NCI-H1092 treated with DMSO at 0.1 percent for 48 hours (cell line): ENCODE results near the gene COPS6.
A peak's percentile ranks its signal among the peaks of the same experiment; 100 is the strongest.
"Not testable (repeated sequence)": the region's sequence is repeated elsewhere in the genome, so short reads cannot be mapped to it uniquely, and the experiment has no call there.

Experiments
- DNase-seq: peaks from one replicate; lab custom pipeline; 2025; lab: John Stamatoyannopoulos, UW

The COPS6 gene

GRCh38 chr7:100127866-100128636, 39.3 kb downstream of the COPS6 start:
- no peak for DNase-seq

GRCh38 chr7:100128637-100128963, 39.8 kb downstream of the COPS6 start:
- no peak for DNase-seq

GRCh38 chr7:100130220-100130607, 41.4 kb downstream of the COPS6 start:
- DNase-seq = not testable (repeated sequence)

- DNase-seq = peak; percentile 80
These were observed 42.1 kb downstream of the COPS6 start for GRCh38 chr7:100130608-100131453.

- DNase-seq = peak; percentile 10
These were observed 43.4 kb downstream of the COPS6 start for GRCh38 chr7:100132126-100132525.

GRCh38 chr7:100132697-100133151, 44.0 kb downstream of the COPS6 start:
- DNase-seq = peak; percentile 62

GRCh38 chr7:100137851-100138760, 49.3 kb downstream of the COPS6 start:
- DNase-seq = no peak

GRCh38 chr7:100141555-100141949, 52.8 kb downstream of the COPS6 start:
- DNase-seq = no peak
